GM21723 (cell line): ENCODE measurements around the gene CNIH2.
A peak's percentile ranks its signal among the peaks of the same experiment; 100 is the strongest.

ENCODE experiments used
- ATAC-seq: cut with Tn5 transposase; IDR thresholded peaks from one replicate; pipeline ENCODE4 v1.9.1; 2021; ENCODE audit warnings: mild to moderate bottlenecking, moderate library complexity; ENCODE audit not compliant: unreplicated experiment

The CNIH2 gene

GRCh38 chr11:66259225-66259624, 18.8 kb upstream of the CNIH2 start:
- no peak for ATAC-seq

GRCh38 chr11:66259956-66260355, 18.0 kb upstream of the CNIH2 start:
- ATAC-seq = no peak

DNA sequence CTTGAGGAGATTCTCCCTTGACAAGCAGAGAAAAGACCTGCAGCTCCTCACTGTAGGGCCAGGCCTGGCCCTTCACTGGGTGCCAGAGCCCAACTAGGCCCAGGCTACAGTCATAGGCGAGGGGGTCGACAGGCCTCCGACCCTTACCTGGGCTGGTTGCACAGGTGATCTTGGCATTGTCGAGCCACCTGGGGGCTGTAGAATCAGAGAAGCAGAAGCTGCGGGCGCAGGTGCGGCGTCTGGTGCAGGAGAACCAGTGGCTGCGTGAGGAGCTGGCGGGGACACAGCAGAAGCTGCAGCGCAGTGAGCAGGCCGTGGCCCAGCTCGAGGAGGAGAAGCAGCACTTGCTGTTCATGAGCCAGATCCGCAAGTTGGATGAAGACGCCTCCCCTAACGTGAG, 16.4 kb upstream of the CNIH2 start:
- ATAC-seq = no peak

DNA sequence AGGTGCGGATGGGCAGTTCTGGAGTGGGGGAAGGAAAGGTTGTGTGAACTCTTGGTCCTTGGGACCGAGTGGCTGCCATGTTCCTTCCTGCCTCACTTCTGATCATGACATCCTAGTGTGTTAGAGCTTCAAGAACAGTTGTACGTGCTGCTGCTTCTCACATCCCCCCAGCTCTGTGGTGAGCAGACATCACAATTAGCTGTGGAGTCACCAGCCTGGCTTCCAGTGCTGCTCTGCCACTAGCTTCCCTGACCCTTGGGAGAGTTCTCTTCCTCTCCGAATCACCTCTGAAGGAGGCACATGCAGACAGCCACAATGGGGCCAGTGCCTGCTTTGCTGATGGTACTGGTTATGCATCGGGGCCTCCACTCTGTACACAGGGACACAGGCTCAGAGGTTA, 15.8 kb upstream of the CNIH2 start:
- ATAC-seq = no peak

- ATAC-seq = no peak
These were observed 15.3 kb upstream of the CNIH2 start for GRCh38 chr11:66262696-66263095.

DNA sequence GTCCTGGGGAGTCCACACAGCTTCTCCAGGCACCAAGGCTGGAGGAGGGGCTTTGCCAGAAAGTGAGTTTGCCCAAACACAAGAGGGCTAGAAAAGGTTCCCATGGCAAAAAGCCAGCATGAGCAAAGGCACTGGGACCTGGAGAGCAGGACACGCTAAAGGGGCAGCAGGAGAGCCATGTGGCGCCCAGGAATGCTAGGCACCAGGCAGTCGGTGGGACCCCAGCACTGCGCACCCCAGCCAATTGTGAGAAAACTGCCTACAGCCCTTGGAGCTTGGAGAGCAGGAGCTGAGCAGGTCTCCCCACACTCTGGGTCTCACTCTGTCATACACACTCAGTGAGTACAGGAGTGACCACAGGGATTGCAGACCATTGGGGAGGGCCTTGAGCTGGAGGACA, 14.7 kb upstream of the CNIH2 start:
- ATAC-seq = no peak

DNA sequence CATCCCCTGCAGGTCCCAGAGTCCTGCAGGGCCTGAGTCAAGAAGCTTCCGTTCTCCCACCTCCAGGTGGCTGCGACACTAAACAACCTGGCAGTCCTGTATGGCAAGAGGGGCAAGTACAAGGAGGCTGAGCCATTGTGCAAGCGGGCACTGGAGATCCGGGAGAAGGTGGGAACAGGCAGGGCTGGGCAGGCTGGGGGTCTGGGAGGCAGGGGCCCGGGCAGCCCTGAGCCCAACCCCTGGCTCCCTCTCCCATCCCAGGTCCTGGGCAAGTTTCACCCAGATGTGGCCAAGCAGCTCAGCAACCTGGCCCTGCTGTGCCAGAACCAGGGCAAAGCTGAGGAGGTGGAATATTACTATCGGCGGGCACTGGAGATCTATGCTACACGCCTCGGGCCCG, 14.2 kb upstream of the CNIH2 start:
- ATAC-seq = no peak

GRCh38 chr11:66264383-66264782, 13.6 kb upstream of the CNIH2 start:
- no peak for ATAC-seq

- no peak for ATAC-seq
These were observed 13.1 kb upstream of the CNIH2 start for GRCh38 chr11:66264914-66265313.

DNA sequence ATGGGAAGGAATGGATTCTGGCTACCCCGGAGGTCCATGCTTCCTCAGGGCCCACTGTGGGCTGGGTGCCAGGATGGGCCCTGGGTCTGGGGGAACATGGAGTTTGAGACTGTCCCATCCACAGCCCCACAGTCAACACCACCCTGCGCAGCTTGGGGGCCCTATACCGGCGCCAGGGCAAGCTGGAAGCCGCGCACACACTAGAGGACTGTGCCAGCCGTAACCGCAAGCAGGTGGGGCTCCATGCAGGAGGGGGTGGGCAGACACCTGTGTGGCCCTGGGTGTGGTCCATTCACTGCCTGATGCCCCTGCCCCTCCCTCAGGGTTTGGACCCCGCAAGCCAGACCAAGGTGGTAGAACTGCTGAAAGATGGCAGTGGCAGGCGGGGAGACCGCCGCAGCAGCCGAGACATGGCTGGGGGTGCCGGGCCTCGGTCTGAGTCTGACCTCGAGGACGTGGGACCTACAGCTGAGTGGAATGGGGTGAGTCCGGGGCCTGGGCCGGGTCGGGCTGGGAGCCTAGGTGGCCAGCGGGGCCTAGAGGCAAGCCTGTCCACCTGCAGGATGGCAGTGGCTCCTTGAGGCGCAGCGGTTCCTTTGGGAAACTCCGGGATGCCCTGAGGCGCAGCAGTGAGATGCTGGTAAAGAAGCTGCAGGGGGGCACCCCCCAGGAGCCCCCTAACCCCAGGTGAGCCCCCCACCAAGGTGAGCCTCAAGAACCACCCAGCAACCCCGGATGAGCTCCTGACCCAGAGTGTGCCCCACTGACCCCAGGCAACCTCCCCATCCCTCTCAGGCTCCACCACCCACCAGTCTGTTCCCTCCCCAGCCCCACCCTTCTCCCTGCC, 12.2 kb upstream of the CNIH2 start:
- ATAC-seq = no peak

GRCh38 chr11:66266378-66267038, 11.5 kb upstream of the CNIH2 start:
- ATAC-seq = no peak

DNA sequence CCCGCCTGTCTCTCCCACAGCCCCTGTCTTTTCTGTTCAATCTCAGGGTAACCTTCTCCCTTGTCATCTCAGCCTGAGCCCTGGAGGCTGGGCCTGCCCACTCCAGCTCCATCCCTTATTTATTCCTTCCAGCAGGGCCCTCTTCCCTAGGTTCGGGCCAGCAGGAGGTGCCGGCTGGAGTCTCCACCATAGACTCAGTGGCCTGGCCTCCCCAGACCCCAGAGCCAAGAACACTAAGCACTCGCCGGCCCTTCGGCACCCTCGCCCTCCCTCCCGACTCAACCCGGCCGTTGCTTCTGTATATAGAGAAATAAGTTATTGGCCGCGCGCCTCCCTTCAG, 11.0 kb upstream of the CNIH2 start:
- ATAC-seq = no peak

DNA sequence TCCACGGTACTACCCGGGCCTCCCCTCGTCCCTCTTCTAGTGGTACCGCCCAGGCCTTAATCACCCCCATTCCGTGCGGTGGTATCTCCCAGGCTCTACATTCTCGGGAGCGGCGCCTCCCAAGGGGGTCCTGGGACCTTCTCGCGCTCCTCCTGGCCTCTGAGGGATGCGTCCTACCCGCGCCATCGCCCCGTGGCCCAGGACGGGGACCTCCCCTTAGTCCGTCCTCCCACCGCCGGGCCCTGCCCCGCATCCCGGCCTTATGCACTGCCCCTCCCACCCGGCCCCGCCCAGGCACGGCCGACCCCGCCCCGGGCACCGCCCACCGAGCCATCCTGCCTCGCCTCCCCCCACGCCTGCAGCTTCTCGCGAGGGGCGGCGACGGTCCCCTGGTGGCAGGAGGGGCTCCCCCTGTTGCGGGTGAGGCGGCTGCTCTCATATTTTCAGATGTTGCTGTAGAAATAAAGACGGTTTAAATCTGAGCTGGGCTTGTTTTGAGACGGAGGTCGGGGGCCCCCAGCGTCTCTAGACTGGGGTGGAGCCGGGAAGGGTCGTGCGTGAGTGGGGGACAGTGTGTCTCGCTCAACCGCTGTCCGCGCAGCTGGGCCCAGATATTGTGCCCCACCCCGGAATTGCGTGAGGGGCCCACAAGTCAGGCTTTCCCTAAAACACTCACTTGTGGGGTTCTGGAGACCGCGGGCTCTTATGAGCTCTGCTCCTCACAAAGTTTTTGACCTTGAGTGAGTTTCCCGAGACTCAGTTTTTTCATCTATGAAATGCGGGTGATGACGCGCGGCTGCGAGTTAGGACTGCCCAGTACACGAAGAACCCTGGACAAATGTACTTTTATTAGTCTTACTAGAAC, 10.4 kb upstream of the CNIH2 start:
- ATAC-seq = peak; percentile 51

DNA sequence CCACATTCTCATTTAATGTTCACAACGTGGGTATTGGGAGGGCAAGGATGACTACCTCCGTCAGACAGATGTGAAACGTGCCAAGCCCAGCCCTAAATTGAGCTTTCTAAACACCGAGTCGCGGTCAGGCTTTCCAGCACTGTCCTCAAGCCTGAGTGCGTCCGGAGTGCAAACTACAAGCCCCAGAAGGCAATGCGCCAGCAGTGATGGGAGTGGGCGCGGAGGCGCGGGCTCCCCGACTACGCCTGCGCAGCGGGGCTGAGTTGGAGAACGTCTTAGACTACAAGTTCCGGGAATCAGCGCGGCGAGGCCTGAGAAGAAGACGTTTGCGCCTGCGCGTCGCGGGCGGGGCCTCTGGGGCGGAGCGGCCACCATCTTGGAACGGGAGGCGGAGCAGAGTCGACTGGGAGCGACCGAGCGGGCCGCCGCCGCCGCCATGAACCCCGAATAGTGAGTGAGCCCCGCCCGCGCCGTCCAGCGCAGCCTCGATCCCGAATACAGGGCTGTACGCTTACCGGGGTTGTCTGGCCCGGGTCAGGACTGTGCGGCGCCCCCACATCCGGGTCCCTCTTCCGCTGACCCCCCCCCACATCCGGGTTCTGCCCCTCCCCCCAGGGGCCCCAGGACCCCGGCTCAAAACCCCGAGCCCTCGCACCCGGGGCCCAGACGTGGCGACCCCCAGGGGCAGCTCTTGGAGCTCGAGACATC, 9.6 kb upstream of the CNIH2 start, which contains the start of gene RAB1B:
Gene RAB1B (plus strand): TSS at position 396 of the 708 bp plus-strand sequence. CDS start 41 bp downstream, at position 437.
- peak; percentile 72 for ATAC-seq

DNA sequence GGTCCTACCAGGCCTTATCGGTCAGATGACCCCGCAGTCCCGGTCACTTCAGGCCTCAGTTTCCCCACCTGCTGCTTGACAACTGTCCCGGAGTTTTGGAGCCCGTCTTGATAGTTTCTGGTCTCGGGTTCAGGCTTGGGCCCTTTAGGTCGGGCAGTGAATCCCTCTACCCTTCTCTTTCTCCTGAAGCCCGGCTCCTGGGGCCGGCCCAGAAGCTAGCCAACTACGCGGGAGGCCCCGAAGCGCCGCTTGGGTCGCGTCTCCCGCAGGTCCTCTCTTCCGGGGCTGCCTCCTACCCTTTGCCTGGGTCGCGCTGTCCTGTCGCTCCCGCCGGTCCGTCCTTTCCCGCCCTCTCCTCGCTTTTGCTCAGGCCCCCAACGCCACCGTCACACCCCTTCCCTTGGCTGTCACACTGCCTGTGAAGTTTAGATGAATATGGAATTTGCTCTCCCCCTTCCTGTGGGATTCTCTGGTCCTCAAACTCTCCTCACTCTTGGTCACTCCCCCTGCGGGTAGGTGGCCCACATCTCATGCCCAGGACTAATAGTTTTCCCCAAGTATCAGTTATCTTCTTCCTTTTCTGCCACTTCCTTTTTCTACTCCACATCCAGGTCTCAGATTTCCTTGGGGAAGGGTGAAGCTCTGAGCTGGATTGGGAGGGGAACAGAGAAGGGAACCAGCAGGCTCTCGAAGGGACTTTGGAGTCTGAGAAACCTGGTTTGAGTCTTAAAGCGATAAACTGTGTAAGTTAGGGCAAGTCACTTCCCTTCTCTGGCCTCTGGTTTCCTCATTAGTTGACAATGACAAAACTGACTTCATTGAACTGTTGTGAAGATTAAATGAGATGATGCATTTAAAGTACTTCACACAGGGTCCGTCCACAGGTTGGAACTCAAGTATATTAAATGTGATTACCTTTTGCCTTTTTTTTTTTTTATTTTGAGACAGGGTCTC, 8.7 kb upstream of the CNIH2 start:
- no peak for ATAC-seq

GRCh38 chr11:66271816-66272215, 6.2 kb upstream of the CNIH2 start:
- no peak for ATAC-seq

DNA sequence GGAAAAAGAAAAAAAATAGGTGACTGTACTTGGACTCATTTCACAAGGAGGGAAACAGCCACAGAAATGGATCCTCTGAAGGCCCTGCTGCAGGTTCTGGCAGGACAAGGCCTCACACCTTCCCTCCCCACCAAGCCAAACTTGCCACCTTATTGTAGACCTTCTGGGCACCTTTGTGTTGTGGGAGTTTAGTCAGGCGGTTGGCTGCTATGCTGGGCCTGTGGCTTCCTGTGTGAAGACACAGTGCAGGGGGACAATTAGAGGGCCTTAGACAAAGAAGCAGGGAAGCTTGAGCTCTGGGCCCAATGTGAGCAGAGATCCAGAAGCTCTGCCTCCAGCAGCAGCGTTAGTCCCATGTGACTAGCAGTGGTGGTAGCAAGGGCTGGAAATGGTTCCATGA, 5.4 kb upstream of the CNIH2 start:
- no peak for ATAC-seq

- ATAC-seq = no peak
These were observed 3.8 kb upstream of the CNIH2 start for GRCh38 chr11:66274219-66274618.

DNA sequence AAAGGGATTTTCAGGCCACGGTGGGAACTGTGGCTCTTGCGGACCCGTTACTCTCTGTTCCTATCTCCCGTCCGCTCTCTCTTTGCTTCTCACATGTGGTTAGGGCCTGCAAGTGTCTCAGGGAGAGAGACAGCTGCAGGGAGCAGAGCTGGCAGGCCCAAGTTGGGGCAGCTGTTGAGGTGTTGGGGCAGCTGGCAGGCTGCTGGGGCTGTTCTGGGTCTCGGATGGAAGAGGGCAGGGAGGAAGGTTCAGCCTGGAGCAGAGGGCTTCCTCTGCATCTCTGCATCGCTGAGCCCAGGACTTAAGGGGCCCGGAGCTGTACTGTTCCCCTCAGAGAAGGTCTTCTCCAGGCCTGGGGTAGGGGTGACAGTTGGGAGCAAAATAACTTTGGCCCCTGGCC, 2.6 kb upstream of the CNIH2 start:
- no peak for ATAC-seq
